ENCODE measurements around the gene XXYLT1. TPM values are rescaled to one million over a fixed set of nuclear protein-coding genes. Genes with fewer than 3 reads are reported as not detected.

XXYLT1 gene
- total RNA-seq, 1 experiment from 2014 or later = 23.4 TPM

- peaks cover 9% of the 10 kb centered on the region for H3K36me3 Mint-ChIP-seq
- 0 out of 2 replicates have a peak overlapping the region, but pooled peaks have one; percentile 38 for H3K27ac Mint-ChIP-seq
- no peak for TF ChIP-seq MAX (CRISPR knock-in tag; IDR thresholded peaks at IDR 0.05)
- no peaks in the 10 kb centered on the region for H3K4me1 Mint-ChIP-seq
- ATAC-seq (no peak), DNase-seq (ENCODE audit: low spot score) (no peak)
- ChIA-PET POLR2A (no interaction called here), CTCF (interaction anchor here (1.9 kb wide), 1 partner anchor 12 kb away, joined by 5 read pairs; the partner anchor contains the start of gene XXYLT1)
- no peaks in the 10 kb centered on the region for H3K9me3 Mint-ChIP-seq
- no peak overlapping the region for H3K4me3 Mint-ChIP-seq
- H3K27me3 Mint-ChIP-seq (ENCODE audit: low read depth) = no peaks in the 10 kb centered on the region
These were observed 12.0 kb upstream of the XXYLT1 start for GRCh38 chr3:195282961-195283360.

- Mint-ChIP-seq H3K27ac (no peak overlapping the region), H3K36me3 (no peaks in the 10 kb centered on the region), H3K27me3 (ENCODE audit: low read depth) (no peaks in the 10 kb centered on the region), H3K4me1 (peaks cover 12% of the 10 kb centered on the region), H3K4me3 (no peak overlapping the region), H3K9me3 (no peaks in the 10 kb centered on the region)
- ChIA-PET POLR2A (no interaction called here), CTCF (no interaction called here)
- ATAC-seq (no peak), DNase-seq (ENCODE audit: low spot score) (no peak)
- TF ChIP-seq FOXJ3 (CRISPR knock-in tag; IDR thresholded peaks at IDR 0.05; ENCODE audit: borderline replicate concordance) = no peak
- no peak for TF ChIP-seq STAT6 (CRISPR knock-in tag; conservative IDR thresholded peaks at IDR 0.05; ENCODE audit: low read depth)
- TF ChIP-seq RELA (CRISPR knock-in tag; IDR thresholded peaks at IDR 0.05; ENCODE audit: borderline replicate concordance) = no peak
- no peak for TF ChIP-seq OVOL2 (CRISPR knock-in tag; IDR thresholded peaks at IDR 0.05; ENCODE audit: borderline replicate concordance)
- no peak for TF ChIP-seq NFE2L1 (CRISPR knock-in tag; IDR thresholded peaks at IDR 0.05)
- no peak for TF ChIP-seq E2F4 (CRISPR knock-in tag; IDR thresholded peaks at IDR 0.05; ENCODE audit: borderline replicate concordance, low read depth)
- TF ChIP-seq ATF3 (CRISPR knock-in tag; conservative IDR thresholded peaks at IDR 0.05) = no peak
- no peak for TF ChIP-seq CDX4 (CRISPR knock-in tag; IDR thresholded peaks at IDR 0.05; ENCODE audit: borderline replicate concordance)
- no peak for TF ChIP-seq ZBTB21 (CRISPR knock-in tag; IDR thresholded peaks at IDR 0.05; ENCODE audit: borderline replicate concordance)
- TF ChIP-seq SOX15 (CRISPR knock-in tag; IDR thresholded peaks at IDR 0.05) = no peak
- TF ChIP-seq IRF2 (CRISPR knock-in tag; IDR thresholded peaks at IDR 0.05; ENCODE audit: borderline replicate concordance, low read depth) = no peak
These were observed 3.5 kb upstream of the XXYLT1 start for GRCh38 chr3:195274259-195274966.

- H3K36me3 Mint-ChIP-seq = peaks cover 5% of the 10 kb centered on the region
- peak overlapping the region; percentile 78 for H3K4me3 Mint-ChIP-seq
- ATAC-seq = peak; percentile 51
- H3K27me3 Mint-ChIP-seq (ENCODE audit: low read depth) = no peaks in the 10 kb centered on the region
- POLR2A ChIA-PET = interaction anchor here (1.4 to 2.6 kb wide), 4 partner anchors 17 to 584 kb away, joined by 4 to 10 read pairs (median 8); partner anchors contain the start of genes ACAP2 and PPP1R2
- no peaks in the 10 kb centered on the region for H3K9me3 Mint-ChIP-seq
- peaks cover 24% of the 10 kb centered on the region for H3K4me1 Mint-ChIP-seq
- peak; percentile 88 for DNase-seq (ENCODE audit: low spot score)
- no peak overlapping the region; the same call in 1 of the 2 replicates for H3K27ac Mint-ChIP-seq
- CTCF ChIA-PET = interaction anchor here (0.6 to 3.4 kb wide), 59 partner anchors 8 to 1329 kb away, joined by 3 to 49 read pairs (median 4); partner anchors contain the start of genes ACAP2, FAM43A, LSG1 and PPP1R2
- no peak for TF ChIP-seq ATF2 (CRISPR knock-in tag; IDR thresholded peaks at IDR 0.05; ENCODE audit: borderline replicate concordance, low read depth)
- TF ChIP-seq ZNF532 (CRISPR knock-in tag; IDR thresholded peaks at IDR 0.05; ENCODE audit: borderline replicate concordance) = no peak
- TF ChIP-seq NR2C2 (CRISPR knock-in tag; IDR thresholded peaks at IDR 0.05) = no peak
- TF ChIP-seq NR1H2 (CRISPR knock-in tag; IDR thresholded peaks at IDR 0.05) = no peak
- no peak for TF ChIP-seq ELF4 (CRISPR knock-in tag; IDR thresholded peaks at IDR 0.05; ENCODE audit: low read depth)
These were observed 668 bp upstream of the XXYLT1 start for GRCh38 chr3:195271410-195272243.

All from WTC11 (cell line).